RWPE2 (cell line): Measurements from ENCODE around the gene MAB21L1.

Experiments used
- ATAC-seq: fragments of 200-7000 bp; cut with Tn5 transposase; 3 replicates; pipeline ENCODE4 v1.9.1; 2021; ENCODE audit warnings: low read depth
- DNase-seq: peaks from one replicate; pipeline ENCODE4 v3.0.0-alpha.2; 2020; ENCODE audit warnings: low spot score
- H3K27ac ChIP-seq: fragments of 450-650 bp; 2 replicates; pipeline ENCODE4 v1.5.1; 2017; ENCODE audit warnings: mild to moderate bottlenecking; ENCODE audit not compliant: poor library complexity, severe bottlenecking
- H3K27me3 ChIP-seq: fragments of 250-450 bp; sonication (Bioruptor Pico); 2 replicates; pipeline ENCODE4 v1.5.1; 2021; ENCODE audit warnings: mild to moderate bottlenecking, moderate library complexity; ENCODE audit not compliant: insufficient read depth, poor library complexity, severe bottlenecking
- H3K36me3 ChIP-seq: fragments of 250-450 bp; sonication (Bioruptor Pico); 2 replicates; pipeline ENCODE4 v1.5.1; 2020; ENCODE audit warnings: low read depth, mild to moderate bottlenecking, moderate library complexity
- H3K4me1 ChIP-seq: fragments of 250-450 bp; sonication (Bioruptor Pico); 2 replicates; pipeline ENCODE4 v1.5.1; 2021; ENCODE audit warnings: mild to moderate bottlenecking, moderate library complexity; ENCODE audit not compliant: insufficient read depth, poor library complexity, severe bottlenecking
- H3K4me3 ChIP-seq: fragments of 250-450 bp; sonication (Bioruptor Pico); 2 replicates; pipeline ENCODE4 v1.5.1; 2021; ENCODE audit warnings: mild to moderate bottlenecking, moderate library complexity; ENCODE audit not compliant: severe bottlenecking
- H3K9me3 ChIP-seq: fragments of 250-450 bp; sonication (Bioruptor Pico); 2 replicates; pipeline ENCODE4 v1.5.1; 2021; ENCODE audit warnings: mild to moderate bottlenecking, moderate library complexity; ENCODE audit not compliant: severe bottlenecking
- CTCF ChIP-seq: fragments of 450-650 bp; IDR thresholded peaks from one replicate; pipeline ENCODE4 v1.5.1; 2017; ENCODE audit warnings: mild to moderate bottlenecking, moderate library complexity; ENCODE audit not compliant: poor library complexity, severe bottlenecking

MAB21L1 gene

GRCh38 chr13:35470671-35471661 is 5.5 kb downstream of the MAB21L1 start:
- peaks cover 3% of the 10 kb centered on the region for H3K27me3 ChIP-seq
- ATAC-seq (no peak), DNase-seq (no peak)

GRCh38 chr13:35469806-35470525 is 6.5 kb downstream of the MAB21L1 start:
- no peak for DNase-seq
- H3K9me3 ChIP-seq: no peaks in the 10 kb centered on the region
- no peak overlapping the region for H3K4me3 ChIP-seq
- H3K27me3 ChIP-seq: peaks cover 3% of the 10 kb centered on the region
- no peaks in the 10 kb centered on the region for H3K36me3 ChIP-seq
- TF ChIP-seq CTCF: no peak
- no peak overlapping the region for H3K27ac ChIP-seq
- peaks cover 4% of the 10 kb centered on the region for H3K4me1 ChIP-seq
- no peak for ATAC-seq

More at GRCh38 chr13:35470671-35471661, 5.5 kb downstream of the MAB21L1 start:
- no peak for TF ChIP-seq CTCF
- peaks cover 4% of the 10 kb centered on the region for H3K4me1 ChIP-seq
- H3K36me3 ChIP-seq: no peaks in the 10 kb centered on the region
- H3K9me3 ChIP-seq: no peaks in the 10 kb centered on the region
- no peak overlapping the region for H3K4me3 ChIP-seq
- no peak overlapping the region for H3K27ac ChIP-seq

DNA sequence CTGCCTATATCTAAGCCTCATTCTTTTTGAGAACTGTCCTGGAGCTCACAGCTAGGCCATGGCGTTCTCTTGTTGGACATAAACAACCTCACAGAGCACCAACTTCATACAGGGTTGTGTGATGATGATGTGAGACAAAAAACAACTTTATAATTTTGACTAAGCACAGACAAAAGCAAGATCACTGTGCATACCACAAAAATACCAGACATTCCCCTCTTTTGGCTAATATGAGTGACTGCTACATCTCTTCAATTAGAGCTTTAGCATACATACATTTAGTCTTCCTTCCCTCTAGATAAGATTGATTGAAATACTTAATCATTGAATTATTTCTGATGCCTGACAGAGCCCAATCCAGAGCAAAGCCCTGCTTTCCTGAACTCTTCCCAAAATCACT is 8.3 kb downstream of the MAB21L1 start:
- Histone ChIP-seq H3K27me3 (no peaks in the 10 kb centered on the region), H3K9me3 (no peaks in the 10 kb centered on the region), H3K27ac (no peak overlapping the region), H3K36me3 (no peaks in the 10 kb centered on the region), H3K4me3 (no peak overlapping the region), H3K4me1 (no peaks in the 10 kb centered on the region)
- ATAC-seq (no peak), DNase-seq (no peak)
- no peak for TF ChIP-seq CTCF

DNA sequence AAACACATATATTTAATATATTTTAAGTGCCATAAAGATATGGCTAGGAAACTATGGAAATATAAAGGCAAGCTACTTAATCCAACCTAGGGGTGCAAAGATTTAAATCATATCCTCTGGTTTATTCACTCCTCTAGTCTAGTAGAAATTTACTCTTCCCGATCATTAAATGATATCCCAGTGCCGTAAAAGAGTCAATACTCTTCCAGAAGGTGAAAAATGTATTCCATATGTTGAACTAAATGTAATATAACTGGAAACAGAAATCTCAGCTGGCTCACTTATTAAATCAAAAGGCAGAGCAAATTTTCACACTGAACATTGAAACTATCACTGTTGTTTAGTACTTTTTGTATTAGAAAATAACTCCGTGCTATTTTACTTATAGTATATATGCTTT is 11.1 kb downstream of the MAB21L1 start:
- Histone ChIP-seq H3K4me3 (no peak overlapping the region), H3K27ac (no peak overlapping the region), H3K4me1 (no peaks in the 10 kb centered on the region), H3K36me3 (no peaks in the 10 kb centered on the region), H3K27me3 (no peaks in the 10 kb centered on the region), H3K9me3 (no peaks in the 10 kb centered on the region)
- DNase-seq: no peak
- TF ChIP-seq CTCF: no peak
- no peak for ATAC-seq
